Stimulated activated CD8-positive, alpha-beta memory T cell treated with anti-CD3 and anti-CD28 coated beads, Interleukin-12 subunit alpha, Interleukin-12 subunit beta, amount 100 ng/mL, for 24 hours (primary cell): ENCODE measurements around the gene HEXD.
"Not testable (repeated sequence)": the region's sequence is repeated elsewhere in the genome, so short reads cannot be mapped to it uniquely, and the experiment has no call there.

Source experiments
- DNase-seq: peaks from one replicate; pipeline ENCODE4 v3.0.0-alpha.2; 2020; ENCODE audit errors: extremely low read depth

Gene HEXD

DNA sequence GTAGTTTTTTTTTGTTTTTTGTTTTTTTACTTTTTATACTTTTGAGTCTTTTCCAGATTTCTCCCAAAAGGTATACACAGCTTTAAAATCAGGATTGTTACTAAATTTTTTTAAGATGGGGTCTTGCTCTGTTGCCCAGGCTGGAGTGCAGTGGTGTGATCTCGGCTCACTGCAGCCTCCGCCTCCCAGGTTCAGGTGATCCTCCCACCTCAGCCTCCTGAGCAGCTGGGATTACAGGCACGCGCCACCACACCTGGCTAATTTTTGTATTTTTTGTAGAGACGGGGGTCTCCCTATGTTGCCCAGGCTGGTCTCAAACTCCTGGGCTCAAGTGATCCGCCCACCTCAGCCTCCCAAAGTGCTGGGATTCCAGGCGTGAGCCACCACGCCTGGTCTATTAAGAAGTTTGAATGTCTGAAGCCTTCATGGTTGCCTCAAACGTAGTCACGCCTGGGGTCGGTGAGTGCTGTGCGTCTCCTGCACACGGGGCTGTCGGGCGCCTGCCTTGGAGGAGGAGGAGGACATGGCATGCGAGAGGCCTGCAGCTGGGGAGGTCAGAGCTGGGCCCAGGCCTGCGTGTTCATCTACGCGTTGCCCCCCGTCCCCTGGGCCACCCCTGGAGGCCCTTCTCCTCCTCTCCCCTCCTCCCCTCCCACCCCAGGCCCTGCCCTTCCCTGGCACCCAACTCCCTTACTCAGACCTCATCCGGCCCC, 35.8 kb upstream of the HEXD start:
- DNase-seq: not testable (repeated sequence)

- DNase-seq: no peak
Measured at GRCh38 chr17:82382933-82383255, 35.3 kb upstream of the HEXD start.

GRCh38 chr17:82383411-82383810, 34.7 kb upstream of the HEXD start:
- DNase-seq: no peak

DNA sequence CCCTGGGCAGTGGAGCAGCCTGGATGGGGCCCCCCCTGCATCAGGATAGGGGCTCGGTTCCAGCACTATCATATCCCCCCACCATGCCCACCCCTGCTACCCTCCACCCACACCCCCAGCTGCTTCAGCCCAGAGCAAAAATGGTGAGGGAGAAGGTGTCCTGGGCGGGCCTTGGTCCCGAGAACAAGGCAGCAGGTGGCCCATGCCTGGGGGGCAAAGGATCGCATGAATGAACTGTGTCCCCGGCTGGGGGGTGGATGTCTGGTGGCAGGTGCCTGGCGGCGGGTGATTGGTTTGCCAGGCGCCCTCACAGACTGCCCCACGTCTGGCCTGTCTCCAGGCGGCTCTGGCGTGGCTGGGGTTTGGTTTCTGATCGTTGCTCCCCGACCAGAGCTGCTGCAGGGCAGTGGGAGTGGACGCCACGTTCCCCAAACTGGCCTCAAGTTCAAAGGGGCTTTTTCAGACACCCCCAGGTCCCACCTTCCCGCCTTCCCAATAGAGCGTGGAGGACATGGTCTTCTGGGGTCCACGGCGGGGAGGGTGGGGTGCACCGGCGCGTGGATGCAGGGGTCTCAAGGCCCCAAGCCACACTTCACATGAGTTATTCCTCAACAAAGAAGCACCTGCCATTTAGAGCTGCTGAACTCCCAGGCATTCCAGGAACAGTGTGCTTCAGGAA, 34.0 kb upstream of the HEXD start:
- no peak for DNase-seq

GRCh38 chr17:82384730-82385481, 33.2 kb upstream of the HEXD start:
- DNase-seq: no peak

DNA sequence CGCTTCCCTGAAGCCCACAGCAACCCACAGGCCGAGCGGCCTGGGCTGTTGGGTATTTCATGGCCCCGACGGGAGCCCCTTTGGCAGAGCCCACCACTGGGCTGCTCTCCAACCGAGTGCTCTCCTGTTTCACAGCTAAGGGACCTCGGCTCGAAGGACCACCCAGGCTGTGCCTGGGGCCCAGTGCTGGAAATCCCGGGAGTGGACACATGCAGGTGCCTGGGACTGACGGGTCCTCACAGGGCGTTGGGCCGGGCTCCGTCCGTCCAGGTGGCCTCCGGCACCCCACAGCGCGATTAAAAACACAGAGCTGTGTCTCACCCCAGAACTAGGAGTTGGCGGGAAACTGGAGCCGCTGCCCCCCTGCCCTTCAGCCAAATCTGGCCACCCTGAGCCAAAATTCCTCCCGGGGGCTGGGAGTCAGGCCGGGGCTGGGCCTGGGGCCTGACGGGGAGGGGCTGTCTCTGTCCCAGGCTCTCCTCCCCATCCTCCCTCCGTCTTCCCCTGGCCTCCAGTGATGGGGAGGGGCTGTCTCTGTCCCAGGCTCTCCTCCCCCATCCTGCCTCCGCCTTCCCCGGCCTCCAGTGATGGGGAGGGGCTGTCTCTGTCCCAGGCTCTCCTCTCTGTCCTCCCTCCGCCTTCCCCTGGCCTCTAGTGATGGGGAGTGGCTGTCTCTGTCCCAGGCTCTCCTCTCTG, 32.4 kb upstream of the HEXD start:
- DNase-seq: no peak

DNA sequence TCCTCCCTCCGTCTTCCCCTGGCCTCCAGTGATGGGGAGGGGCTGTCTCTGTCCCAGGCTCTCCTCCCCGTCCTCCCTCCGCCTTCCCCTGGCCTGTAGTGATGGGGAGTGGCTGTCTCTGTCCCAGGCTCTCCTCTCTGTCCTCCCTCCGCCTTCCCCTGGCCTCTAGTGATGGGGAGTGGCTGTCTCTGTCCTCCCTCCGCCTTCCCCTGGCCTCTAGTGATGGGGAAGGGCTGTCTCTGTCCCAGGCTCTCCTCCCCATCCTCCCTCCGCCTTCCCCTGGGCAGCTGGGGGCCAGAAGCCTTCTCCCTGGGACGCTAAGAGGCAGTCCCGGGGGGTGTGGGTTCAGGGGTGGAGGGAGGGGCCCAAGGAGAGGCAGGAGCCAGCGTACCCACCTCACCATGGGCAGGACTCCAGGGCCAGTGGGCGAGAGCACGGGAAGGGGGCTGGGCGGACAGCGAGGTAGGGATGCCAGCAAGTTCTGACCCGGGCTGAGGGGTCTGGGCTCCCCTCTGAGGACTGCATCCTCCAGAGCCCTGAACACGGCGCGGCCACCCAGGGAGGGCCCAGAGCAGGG, 31.8 kb upstream of the HEXD start:
- no peak for DNase-seq

DNA sequence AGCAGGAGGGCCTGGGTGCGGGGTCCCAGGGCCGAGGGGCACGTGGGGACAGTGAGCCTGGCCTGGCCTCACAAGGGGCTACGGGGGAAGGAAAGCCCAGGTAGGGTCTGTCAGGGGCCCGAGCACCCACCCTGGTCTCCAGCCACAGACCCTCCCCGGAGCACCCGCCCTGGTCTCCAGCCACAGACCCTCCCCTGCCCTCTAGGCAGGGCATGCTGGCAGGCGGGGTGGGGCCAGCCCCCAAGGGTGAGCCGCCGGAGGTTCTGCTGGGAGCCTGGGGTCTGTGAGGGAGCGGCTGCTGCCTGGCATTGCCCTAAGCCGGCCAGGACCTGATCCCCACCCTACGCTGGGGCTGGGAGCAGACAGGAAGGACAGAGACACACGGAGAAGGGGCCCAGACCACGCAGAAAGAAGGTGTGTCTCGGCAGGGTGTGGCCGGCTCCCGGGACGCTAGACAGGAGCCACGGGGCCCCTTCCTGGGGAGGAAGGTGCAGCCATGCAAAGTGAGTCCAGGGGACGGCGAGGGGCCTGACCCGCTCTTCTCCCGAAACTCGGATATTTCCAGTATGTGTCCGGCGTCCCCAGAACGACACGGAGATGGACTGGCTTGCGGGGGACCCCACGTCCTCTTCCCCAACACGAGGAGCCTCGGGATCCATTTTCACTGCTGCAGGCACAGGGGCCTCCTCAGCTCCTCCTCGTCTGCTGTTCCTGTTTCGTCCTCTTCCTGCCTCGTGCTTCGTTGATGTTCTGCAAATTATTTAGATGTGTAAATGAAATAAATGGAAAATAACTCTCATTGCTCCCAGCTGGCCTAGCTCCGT, 31.1 kb upstream of the HEXD start:
- DNase-seq: no peak

DNA sequence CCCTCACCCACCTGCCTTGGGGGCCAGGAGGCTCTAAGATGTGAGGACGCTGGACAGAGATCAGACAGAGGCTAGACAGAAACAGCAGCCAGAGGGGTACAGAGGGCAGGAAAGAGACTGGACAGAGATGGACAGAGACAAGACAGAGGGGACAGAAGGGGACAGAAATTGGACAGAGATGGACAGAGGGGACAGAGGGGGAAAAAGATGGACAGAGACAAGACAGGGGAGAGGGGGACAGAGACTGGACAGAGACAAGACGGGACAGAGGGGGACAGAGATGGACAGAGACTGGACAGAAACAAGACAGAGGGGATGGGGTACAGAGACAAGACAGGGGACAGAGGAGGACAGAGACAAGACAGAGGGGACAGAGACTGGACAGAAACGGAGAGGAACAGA, 30.4 kb upstream of the HEXD start:
- no peak for DNase-seq

DNA sequence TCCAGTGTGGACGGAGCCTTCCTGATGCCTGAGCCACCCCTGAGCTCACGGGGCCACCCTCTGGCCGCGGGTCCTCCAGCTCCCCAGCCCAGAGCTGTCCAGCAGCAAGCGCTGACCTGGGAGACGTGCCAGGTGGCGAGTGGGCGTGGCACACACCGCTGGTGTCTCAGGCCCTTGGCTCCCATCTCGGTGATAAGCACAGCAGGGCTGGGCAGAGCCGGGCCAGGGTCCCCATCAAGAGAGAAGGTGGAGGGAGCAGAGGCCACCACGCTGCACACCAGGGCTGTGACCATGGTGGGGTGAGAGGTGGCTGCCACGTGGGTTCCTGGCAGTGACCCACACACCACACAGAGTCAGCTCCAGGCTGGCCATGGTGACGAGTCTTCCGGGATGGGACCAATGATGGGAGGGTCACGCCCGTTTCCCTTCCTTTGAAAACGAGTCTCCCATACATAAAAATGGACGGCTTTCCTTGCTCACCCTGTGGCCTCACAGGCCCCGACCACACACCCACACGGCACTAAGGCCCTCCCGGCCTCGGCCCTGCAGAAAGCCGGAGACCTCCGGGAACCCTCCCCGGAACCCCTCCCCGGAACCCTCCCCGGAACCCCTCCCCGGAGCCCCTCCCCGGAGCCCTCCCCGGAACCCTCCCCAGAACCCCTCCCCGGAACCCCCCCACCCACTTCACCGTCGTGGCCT, 29.8 kb upstream of the HEXD start:
- no peak for DNase-seq

GRCh38 chr17:82388922-82389283, 29.2 kb upstream of the HEXD start:
- no peak for DNase-seq

- DNase-seq: no peak
Measured at GRCh38 chr17:82389379-82389778, 28.8 kb upstream of the HEXD start.

- no peak for DNase-seq
Measured at GRCh38 chr17:82390015-82390859, 27.9 kb upstream of the HEXD start.

- DNase-seq: no peak
Measured at GRCh38 chr17:82390860-82391435, 27.2 kb upstream of the HEXD start.

GRCh38 chr17:82391496-82392066, 26.6 kb upstream of the HEXD start:
- DNase-seq: no peak

GRCh38 chr17:82392209-82392920, 25.8 kb upstream of the HEXD start:
- DNase-seq: no peak

DNA sequence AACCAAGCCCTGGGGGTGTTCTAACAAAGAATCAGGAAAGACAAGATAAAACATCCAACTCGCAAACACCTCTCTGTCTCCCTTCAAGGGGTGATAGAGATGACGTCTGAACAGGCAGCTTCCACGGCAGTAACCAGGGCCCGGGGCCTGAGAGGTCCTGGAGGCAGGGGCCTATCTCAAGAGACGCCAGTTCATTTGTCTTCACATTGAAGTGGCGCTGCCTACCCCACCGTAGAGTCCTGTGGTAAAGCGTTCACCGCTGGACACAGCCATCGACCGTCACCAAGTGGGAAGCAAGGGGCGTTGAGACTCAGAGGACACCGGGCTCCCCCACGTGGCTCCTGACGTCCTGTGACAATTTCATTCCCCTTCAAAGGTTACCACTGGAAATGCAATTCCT, 25.2 kb upstream of the HEXD start:
- DNase-seq: no peak

- DNase-seq: no peak
Measured at GRCh38 chr17:82394278-82394677, 23.9 kb upstream of the HEXD start.
